GM15510 (cell line): ENCODE results near the gene TRIM4.

Source experiments
- POLR2A ChIP-seq: IDR thresholded peaks from 3 replicates; pipeline ENCODE4 v1.6.1; 2011; ENCODE audit warnings: borderline replicate concordance; ENCODE audit not compliant: insufficient read length; ENCODE audit errors: extremely low read depth

Gene TRIM4

DNA sequence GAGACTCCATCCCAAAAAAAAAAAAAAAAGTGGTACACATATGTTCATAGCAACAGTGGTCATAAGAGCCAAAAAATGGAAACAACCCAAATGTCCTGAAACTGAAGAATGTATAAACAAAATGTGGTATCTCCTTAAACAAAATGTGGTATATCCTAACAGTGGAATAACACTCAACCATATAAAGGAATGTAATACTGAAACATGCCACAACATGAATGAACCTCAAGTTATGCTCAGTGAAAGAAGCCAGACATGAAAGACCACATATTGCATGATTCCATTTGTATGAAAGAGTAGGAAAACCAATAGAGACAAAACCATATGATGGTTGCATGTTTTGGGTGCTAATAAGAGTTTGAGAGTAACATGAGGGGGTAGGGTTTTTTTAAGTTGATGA is 7.0 kb upstream of the TRIM4 start:
- no peak for TF ChIP-seq POLR2A

DNA sequence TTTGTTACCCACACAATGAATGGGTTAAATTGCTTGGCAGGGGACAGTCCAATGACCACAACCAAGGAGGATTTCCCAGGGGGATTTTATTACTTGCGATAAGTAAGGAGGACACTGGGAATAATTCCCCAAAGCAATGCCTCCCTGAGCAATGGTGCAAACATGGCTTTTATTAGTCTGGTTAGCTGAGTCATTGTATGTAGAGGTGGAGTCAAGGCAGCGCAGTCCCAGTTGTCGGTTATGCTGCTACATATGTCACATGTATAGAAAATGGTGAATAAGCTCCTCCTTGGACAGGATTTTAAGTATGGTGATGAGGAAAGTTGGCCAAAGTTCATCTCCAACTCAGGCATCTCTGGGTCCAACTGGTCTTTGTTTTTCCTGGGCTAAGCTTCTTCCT is 3.9 kb upstream of the TRIM4 start:
- no peak for TF ChIP-seq POLR2A

DNA sequence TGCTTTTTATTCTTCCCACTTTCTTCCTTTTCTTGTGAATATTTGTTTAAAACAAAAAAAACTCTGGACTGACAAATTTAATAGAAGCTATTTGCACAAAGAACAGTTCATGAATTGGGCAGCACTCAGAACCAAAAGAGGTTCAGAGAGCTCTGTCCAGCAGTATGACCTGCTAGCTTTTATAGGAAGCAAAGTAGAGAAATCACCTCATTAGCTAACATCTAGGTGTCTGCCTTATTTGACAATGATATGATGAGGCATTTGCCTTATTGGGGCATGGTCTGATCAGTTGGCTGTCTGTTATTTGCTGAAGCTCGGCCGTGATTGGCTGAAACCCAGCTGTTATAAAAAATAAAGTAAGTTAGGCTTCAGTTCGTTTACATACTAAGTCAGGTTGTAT is 819 bp upstream of the TRIM4 start:
- no peak for TF ChIP-seq POLR2A

DNA sequence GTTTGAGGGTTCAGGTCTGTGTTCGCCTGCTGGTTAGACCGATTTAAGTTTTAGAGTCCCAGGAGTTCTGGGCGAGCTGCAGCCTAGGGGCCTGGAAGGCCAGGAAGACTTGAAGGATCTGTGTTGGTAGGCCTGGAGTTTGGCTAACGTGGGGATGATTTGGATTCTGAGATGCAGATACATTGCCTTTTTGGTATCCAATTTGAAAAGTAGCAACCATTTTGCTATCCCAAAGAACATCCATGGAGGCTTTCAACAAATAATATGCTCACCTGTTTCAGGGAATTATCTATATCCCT is 433 bp upstream of the TRIM4 start:
- TF ChIP-seq POLR2A, result no peak

DNA sequence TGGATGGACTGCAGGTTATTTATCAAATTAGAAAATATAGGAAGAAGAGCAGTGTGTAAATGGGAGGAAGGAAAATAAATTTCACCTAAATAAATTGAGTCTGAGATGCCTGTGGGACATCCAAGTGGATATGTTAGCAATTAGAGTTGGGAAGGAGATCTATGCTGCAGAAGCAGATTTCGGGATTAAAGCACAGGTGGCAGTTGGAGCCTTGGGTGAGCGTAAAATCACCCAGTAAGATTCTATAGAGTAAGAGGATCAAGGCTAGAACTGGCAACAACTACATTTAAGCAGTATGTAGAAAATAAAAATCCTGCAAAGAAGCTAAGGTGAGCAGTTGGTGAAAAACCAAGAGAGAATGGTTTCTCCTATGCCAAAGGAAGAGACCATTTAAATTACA is 8.4 kb downstream of the TRIM4 start:
- no peak for TF ChIP-seq POLR2A

DNA sequence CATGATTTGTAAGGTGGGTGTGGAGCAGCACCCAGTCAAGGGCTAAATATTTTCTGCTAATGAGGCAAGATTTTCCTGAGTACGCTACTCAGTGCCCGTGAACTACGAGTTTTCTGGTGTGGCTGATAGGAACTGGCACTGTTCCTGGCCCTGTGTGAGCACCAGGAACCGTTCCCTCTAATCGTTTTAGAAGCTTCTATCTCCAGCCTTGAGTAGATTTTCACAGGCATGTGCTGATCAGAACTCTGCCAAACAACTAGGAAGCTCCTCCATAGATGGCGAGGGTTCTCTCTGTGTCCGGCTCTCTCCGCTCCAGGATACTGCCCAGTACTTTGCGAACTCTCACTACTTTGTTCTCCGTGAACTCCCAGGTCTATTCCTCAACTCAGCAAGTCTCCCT is 17.7 kb downstream of the TRIM4 start:
- no peak for TF ChIP-seq POLR2A

DNA sequence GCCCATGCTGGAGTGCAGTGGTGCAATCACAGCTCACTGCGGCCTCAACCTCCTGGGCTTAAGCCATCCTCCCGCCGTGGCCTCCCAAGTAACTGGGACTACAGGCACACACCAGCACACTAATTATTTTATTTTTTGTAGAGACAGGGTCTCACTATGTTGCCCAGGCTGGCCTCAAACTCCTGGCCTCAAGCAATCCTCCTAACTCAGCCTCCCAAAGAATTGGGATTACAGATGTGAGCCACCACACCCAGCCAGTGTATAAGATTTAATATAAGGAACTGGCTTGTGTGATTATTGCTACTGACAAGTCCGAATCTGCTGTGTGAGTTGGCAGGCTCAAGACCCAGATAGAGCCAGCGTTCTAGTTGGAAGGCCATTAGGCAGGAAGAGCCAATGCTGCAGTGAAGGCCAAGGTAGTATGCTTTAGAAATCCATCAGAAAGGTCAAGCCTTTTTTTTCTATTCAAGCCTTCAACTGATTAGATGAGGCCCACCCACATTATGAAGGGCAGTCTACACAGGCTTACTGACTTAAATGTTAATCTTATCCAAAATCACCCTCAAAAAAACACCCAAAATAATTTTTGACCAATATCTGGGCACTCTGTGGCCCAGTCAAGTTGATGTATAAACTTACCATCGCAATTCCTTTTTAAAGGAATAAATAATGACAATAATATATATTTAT is 19.4 kb downstream of the TRIM4 start:
- TF ChIP-seq POLR2A, result no peak

DNA sequence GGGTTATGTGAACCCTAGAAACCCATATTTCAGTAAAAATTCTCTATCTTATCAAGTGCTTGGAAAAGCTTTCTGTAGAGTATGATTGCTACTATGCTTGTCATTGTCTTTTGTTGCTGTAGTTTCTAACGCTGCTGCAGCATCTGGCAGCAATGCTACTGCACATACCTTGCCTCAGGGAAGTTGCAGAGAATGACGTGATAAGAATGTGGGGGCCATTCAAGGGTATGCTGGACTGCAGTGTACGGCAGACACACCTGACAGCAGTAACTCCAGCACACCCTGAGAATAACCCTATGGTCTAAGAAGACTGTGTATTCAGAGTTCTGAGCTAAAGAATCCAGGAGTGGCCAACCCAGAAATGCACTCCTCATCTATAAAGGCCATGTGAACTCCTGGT is 20.5 kb downstream of the TRIM4 start:
- TF ChIP-seq POLR2A, result no peak

DNA sequence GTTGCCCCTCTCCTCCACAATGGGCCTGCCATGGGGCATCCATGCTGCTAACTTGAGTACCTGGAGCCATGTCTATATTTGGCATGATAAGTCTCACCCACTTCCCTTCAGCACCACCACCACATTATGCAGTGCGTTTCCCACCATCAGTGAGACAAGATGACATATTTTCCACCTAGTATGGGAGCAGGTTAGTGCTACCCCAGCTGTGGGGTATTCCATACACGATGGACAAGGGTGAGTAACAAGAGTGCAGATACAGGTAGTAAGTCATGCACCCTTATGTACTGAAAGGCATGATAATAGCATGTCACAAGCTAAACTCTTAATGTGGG is 21.3 kb downstream of the TRIM4 start:
- TF ChIP-seq POLR2A, result no peak

DNA sequence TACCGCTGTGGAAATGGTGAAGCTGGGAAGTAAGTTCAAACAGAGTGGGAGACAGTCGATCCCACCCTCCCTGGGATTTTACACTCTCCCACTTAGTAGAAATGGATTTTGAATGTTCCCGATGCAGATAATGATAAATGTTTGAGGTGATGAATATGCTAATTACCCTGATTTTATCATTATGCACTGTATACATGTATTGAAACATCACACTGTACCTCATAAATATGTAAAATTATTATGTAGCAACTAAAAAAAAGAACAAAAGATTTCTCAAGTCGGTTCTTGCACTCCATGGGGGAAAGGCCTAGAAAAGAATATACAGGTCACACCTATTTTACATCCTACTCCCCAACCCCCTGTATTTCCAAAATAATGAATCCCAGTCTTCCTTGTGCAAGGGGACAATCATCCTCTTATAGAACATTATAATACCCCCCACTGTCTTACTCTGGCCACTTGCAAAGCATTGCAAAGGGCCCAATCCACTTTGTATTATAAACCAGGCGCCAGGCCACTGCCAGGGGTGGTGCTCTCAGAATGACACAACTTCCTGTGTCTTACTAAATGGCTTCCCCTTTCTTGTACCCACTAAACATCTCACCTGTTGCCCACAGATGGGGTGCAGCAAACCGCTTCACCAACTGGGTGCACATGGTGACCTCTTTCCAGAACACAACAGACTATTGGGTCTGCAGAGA is 21.9 kb downstream of the TRIM4 start:
- no peak for TF ChIP-seq POLR2A

DNA sequence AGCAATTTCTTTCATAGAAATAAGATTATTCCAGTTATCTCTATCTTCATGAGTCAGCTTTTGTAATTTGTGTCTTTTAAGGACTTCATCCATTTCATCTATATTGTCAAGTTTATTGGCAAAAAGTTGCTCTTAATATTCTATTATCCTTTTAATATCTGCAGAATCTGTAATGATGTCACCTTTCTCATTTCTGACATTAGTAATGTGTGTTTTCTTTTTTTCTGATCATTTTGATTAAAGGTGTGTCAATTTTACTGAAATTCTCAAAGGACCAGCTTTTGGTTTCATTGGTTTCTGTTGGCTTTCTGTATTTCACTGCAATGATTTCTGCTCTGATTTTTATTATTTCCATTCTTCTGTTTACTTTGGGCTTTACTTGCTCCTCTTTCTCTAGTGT is 24.6 kb downstream of the TRIM4 start:
- no peak for TF ChIP-seq POLR2A

DNA sequence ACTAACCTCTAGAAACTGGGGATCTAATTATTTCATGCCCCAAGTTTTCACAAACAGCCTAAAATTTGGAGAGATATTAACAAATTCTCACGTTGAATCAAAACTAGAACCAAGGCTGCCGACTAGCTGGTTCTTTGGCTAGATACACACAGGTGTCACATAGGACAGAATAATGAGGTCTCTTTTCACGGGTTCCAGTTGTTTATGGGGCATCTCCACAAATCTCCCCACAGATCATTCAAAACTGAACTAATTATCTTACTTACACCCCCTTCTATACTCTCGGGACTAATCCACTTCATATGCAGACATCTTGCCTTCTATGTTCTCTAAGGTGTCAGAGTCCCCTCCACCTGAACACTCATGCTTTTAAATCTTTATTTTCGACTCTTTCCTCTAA is 26.1 kb downstream of the TRIM4 start:
- no peak for TF ChIP-seq POLR2A

DNA sequence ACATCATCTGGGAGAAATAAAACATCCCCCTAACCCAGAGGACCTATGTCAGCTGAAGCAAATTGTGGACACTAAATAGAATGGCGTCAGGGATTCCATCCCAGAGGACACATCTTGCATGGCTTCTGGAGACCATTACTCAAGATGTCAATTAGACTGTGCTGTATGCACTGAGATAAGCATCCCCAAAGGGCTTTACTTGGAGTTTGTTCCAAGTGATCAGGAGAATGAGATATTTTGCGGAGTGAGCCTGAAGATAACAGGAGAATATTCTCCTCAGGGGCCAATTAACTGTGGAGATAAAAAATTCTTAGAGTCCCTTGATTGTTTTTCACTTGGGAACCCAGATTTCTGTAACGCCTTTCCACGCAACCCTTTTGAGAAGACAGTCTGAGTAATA is 38.0 kb downstream of the TRIM4 start:
- no peak for TF ChIP-seq POLR2A

DNA sequence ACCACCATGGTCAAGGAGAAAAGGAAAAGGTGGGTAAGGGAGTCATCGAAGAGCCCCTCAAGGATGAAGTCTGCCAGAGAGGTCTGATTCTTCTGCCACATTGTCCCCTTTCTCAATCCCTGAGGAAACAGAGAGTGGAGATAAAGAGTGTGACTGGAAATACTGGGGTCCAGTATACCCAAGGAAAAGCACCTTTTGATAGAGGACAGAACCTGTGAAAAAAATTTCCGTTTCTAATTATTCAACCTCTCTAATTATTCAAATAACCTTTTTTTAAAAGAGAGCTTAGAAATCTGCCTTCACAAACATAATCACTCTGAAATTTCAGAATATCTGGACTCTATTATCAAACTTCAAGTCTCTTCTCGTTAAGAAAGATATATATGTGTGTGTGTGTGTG is 42.4 kb downstream of the TRIM4 start, which contains the start of gene OR2AE1:
Gene OR2AE1 (minus strand): TSS at position 101 of the 400 bp plus-strand sequence. CDS start 0 bp downstream, at position 101.
- TF ChIP-seq POLR2A, result no peak

DNA sequence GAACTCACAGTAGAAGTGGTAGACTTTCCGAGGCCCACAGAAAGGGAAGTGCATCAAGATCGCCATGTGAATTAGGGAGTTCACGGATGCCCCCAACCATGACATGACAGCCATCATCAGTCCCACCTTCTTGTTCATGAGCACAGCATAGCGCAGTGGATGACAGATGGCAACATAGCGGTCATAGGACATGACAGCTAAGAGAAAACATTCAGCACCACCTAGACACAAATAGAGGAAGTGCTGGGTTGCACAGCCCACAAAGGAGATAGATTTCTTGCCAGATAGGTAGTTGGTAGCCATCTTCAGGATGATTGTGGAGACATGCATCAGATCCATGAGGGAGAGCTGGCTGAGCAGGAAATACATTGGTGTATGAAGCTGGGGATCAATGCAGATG is 42.8 kb downstream of the TRIM4 start:
- TF ChIP-seq POLR2A, result no peak

DNA sequence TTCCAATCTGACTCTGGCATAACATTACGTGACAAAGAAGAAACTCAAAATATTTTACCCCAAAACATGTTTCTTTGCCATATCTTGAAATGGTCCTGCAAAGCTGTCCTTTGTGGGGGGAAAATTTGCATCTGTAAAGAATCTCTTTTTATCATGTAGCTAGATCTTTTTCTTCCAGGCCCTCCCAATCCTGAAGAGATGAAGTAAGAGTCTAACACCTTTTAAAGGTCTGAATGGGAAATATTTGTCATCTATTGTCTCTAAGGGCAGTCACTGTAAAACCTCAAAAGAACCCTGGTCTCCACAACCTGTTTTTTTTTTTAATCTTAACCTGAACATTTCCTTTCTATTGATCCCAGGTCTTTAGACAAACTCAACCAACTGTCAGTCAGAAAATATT is 51.1 kb downstream of the TRIM4 start:
- no peak for TF ChIP-seq POLR2A
